Keratinocyte (primary cell): Measurements from ENCODE around the gene ALDH1L1. TPM values are rescaled to one million over a fixed set of nuclear protein-coding genes. Genes with fewer than 3 reads are reported as not detected.

Experiments
- DNase-seq: peaks from one replicate; pipeline ENCODE4 v3.0.0-alpha.2; 2011; ENCODE audit warnings: low read depth, missing footprints, low spot score
- FAIRE-seq: peaks from 2 replicates; lab custom pipeline; 2011; peaks lifted over from hg19 to GRCh38; lab: Jason Lieb, UNC
- H2AFZ ChIP-seq: 2 replicates; pipeline ENCODE4 v1.6.0; 2012; ENCODE audit warnings: low read length, control low read depth, inconsistent platforms; ENCODE audit not compliant: control insufficient read depth
- H3K27ac ChIP-seq: 2 replicates; pipeline ENCODE4 v1.5.1; 2011; ENCODE audit warnings: low read length; ENCODE audit not compliant: control insufficient read depth, insufficient read depth
- H3K27me3 ChIP-seq: 3 replicates; pipeline ENCODE4 v1.6.0; 2011; ENCODE audit warnings: low read length; ENCODE audit not compliant: control insufficient read depth, insufficient read depth; ENCODE audit errors: extremely low read depth
- H3K36me3 ChIP-seq, 2 experiments: 2 replicates in 1 of 2; 3 replicates in 1 of 2; pipeline ENCODE4 v1.5.1; 2011; ENCODE audit warnings: low read length in 2 of 2, mild to moderate bottlenecking in 1 of 2; ENCODE audit not compliant: control insufficient read depth in 2 of 2, insufficient read depth in 2 of 2; ENCODE audit errors: extremely low read depth in 1 of 2
- H3K4me1 ChIP-seq: 3 replicates; pipeline ENCODE4 v1.5.1; 2011; ENCODE audit warnings: low read length; ENCODE audit not compliant: control insufficient read depth, insufficient read depth; ENCODE audit errors: extremely low read depth
- H3K4me2 ChIP-seq: 3 replicates; pipeline ENCODE4 v1.6.0; 2011; ENCODE audit warnings: low read depth, low read length; ENCODE audit not compliant: control insufficient read depth, insufficient read depth; ENCODE audit errors: extremely low read depth
- H3K4me3 ChIP-seq, 3 experiments: fragments of 200-600 bp in 1 of 3; sonication (generic) in 1 of 3; 2 replicates in 2 of 3; 3 replicates in 1 of 3; pipeline ENCODE4 v1.5.1; 2011 to 2016; ENCODE audit warnings: low read length in 3 of 3, mild to moderate bottlenecking in 3 of 3, control low read depth in 2 of 3, inconsistent platforms in 1 of 3, low read depth in 1 of 3, mixed read lengths in 1 of 3, mixed run types in 1 of 3, moderate library complexity in 1 of 3; ENCODE audit not compliant: control insufficient read depth in 2 of 3, insufficient read depth in 2 of 3; ENCODE audit errors: extremely low read depth in 1 of 3
- H3K79me2 ChIP-seq: 2 replicates; pipeline ENCODE4 v1.6.0; 2012; ENCODE audit warnings: low read length; ENCODE audit not compliant: control insufficient read depth, insufficient read depth
- H3K9ac ChIP-seq: 3 replicates; pipeline ENCODE4 v1.6.0; 2011; ENCODE audit warnings: low read length; ENCODE audit not compliant: control insufficient read depth, insufficient read depth; ENCODE audit errors: extremely low read depth
- H3K9me1 ChIP-seq: 3 replicates; pipeline ENCODE4 v1.6.0; 2011; ENCODE audit warnings: low read length; ENCODE audit not compliant: control insufficient read depth, insufficient read depth; ENCODE audit errors: extremely low read depth
- H3K9me3 ChIP-seq: 2 replicates; pipeline ENCODE4 v1.5.1; 2012; ENCODE audit warnings: low read depth, low read length; ENCODE audit not compliant: control insufficient read depth
- H4K20me1 ChIP-seq: 3 replicates; pipeline ENCODE4 v1.6.0; 2011; ENCODE audit warnings: low read length; ENCODE audit not compliant: control insufficient read depth, insufficient read depth; ENCODE audit errors: extremely low read depth
- CTCF ChIP-seq, 3 experiments: IDR thresholded peaks in 1 of 3; conservative IDR thresholded peaks in 1 of 3; optimal IDR thresholded peaks in 1 of 3; 2 replicates in 2 of 3; 3 replicates in 1 of 3; pipeline versions ENCODE3 to v1.5.1; 2011; ENCODE audit warnings: low read length in 3 of 3, mild to moderate bottlenecking in 3 of 3, moderate library complexity in 2 of 3, control low read depth in 1 of 3, inconsistent platforms in 1 of 3; ENCODE audit not compliant: insufficient read depth in 2 of 3; ENCODE audit errors: extremely low read depth in 1 of 3
- EZH2 ChIP-seq: IDR thresholded peaks from one replicate; pipeline ENCODE4 v1.6.1; 2012; ENCODE audit warnings: inconsistent platforms, mild to moderate bottlenecking, low read length, moderate library complexity
- dilution Hi-C: fragments of 300-500 bp; cut with MboI; formaldehyde crosslinking; loops from one replicate; pipeline ENCODE4 v1.7.0; 2020; ENCODE audit warnings: low sequenced_read_pairs; ENCODE audit not compliant: extremely low pct_ligation_motif_present
- polyA plus RNA-seq, 5 experiments: library from polyadenylated mRNA; depleted of rRNA in 3 of 5; stranded (reverse) in 3 of 5; stranded (forward) in 1 of 5; unstranded in 1 of 5; fragments of >200 nt; gene quantifications; 1 replicate in 1 of 5; 2 replicates in 3 of 5; 3 replicates in 1 of 5; pipeline versions ENCODE4 v1.2.1 to v1.2.3, GENCODE V29; 2011 to 2012; ENCODE audit warnings: missing spikeins in 2 of 5, low read depth in 1 of 5, low replicate concordance in 1 of 5

The ALDH1L1 gene
- polyA plus RNA-seq, 1 donor (not counting 4 experiments of a cell fraction or from before 2014, with no cell fraction given): 0.35 TPM

GRCh38 chr3:126130981-126131745 lies 49.2 kb downstream of the ALDH1L1 start:
- no peak for FAIRE-seq
- Histone ChIP-seq H3K9ac (no peak overlapping the region), H3K36me3 (no peaks in the 10 kb centered on the region), H3K4me2 (no peak overlapping the region), H3K4me1 (no peaks in the 10 kb centered on the region), H4K20me1 (no peaks in the 10 kb centered on the region), H3K9me3 (no peaks in the 10 kb centered on the region), H3K79me2 (no peaks in the 10 kb centered on the region), H3K27me3 (peaks cover 10% of the 10 kb centered on the region), H3K9me1 (no peaks in the 10 kb centered on the region), H3K4me3 (no peak overlapping the region), H3K27ac (no peak overlapping the region), H2AFZ (no peak overlapping the region)
- no peak for DNase-seq
- dilution Hi-C loops: no loop called here
- no peak for TF ChIP-seq CTCF (optimal IDR thresholded peaks at IDR 0.05 in 1 of 3, IDR thresholded peaks at IDR 0.05 in 1 of 3, conservative IDR thresholded peaks at IDR 0.05 in 1 of 3; ENCODE audit: extremely low read depth in 1 of 3, insufficient read depth in 2 of 3, low read length in 3 of 3)
- TF ChIP-seq EZH2: no peak

GRCh38 chr3:126130081-126130855 lies 50.1 kb downstream of the ALDH1L1 start:
- no peak overlapping the region for H2AFZ ChIP-seq
- TF ChIP-seq EZH2 (no peak), CTCF (optimal IDR thresholded peaks at IDR 0.05 in 1 of 3, IDR thresholded peaks at IDR 0.05 in 1 of 3, conservative IDR thresholded peaks at IDR 0.05 in 1 of 3; ENCODE audit: extremely low read depth in 1 of 3, insufficient read depth in 2 of 3, low read length in 3 of 3) (no peak)
- DNase-seq: no peak

More at GRCh38 chr3:126130081-126130855, 50.1 kb downstream of the ALDH1L1 start:
- Histone ChIP-seq H3K9me1 (no peaks in the 10 kb centered on the region), H3K9ac (no peak overlapping the region), H3K79me2 (no peaks in the 10 kb centered on the region), H3K4me3 (no peak overlapping the region), H4K20me1 (no peaks in the 10 kb centered on the region), H3K9me3 (no peaks in the 10 kb centered on the region), H3K4me2 (no peak overlapping the region), H3K27me3 (peaks cover 5% of the 10 kb centered on the region), H3K36me3 (no peaks in the 10 kb centered on the region), H3K27ac (no peak overlapping the region), H3K4me1 (no peaks in the 10 kb centered on the region)
- FAIRE-seq: no peak
- dilution Hi-C loops: no loop called here
